Aorta (tissue), 5 donors: Measurements from ENCODE around the gene NKX2-1. TPM values are rescaled to one million over a fixed set of nuclear protein-coding genes. Genes with fewer than 3 reads are reported as not detected.

Experiments
- ATAC-seq: fragments of 200-7000 bp; cut with Tn5 transposase; one replicate; pipeline ENCODE4 v1.9.1; 2022; ENCODE audit warnings: moderate library complexity; ENCODE audit not compliant: low FRiP score
- DNase-seq, 2 donors: peaks; one replicate each; pipeline ENCODE4 v3.0.0-alpha.2; 2020
- H3K27ac ChIP-seq, 2 donors: one replicate each; pipeline ENCODE4 v1.5.1; 2013; ENCODE audit warnings: low read length in 2 of 2, mild to moderate bottlenecking in 2 of 2, moderate library complexity in 2 of 2, control low read depth in 1 of 2, inconsistent platforms in 1 of 2, low read depth in 1 of 2
- H3K27me3 ChIP-seq, 2 donors: one replicate each; pipeline ENCODE4 v1.6.1; 2013; ENCODE audit warnings: control low read depth in 1 of 2, low read length in 1 of 2, mild to moderate bottlenecking in 1 of 2, moderate library complexity in 1 of 2; ENCODE audit not compliant: insufficient read depth in 2 of 2, control insufficient read depth in 1 of 2
- H3K36me3 ChIP-seq, 2 donors: one replicate each; pipeline ENCODE4 v1.6.1; 2013; ENCODE audit warnings: control low read depth in 1 of 2, low read length in 1 of 2, mild to moderate bottlenecking in 1 of 2; ENCODE audit not compliant: insufficient read depth in 2 of 2, control insufficient read depth in 1 of 2
- H3K4me1 ChIP-seq, 2 donors: one replicate each; pipeline ENCODE4 v1.6.1; 2013; ENCODE audit warnings: low read length in 2 of 2, control low read depth in 1 of 2, mild to moderate bottlenecking in 1 of 2, moderate library complexity in 1 of 2; ENCODE audit not compliant: insufficient read depth in 2 of 2, control insufficient read depth in 1 of 2
- H3K4me3 ChIP-seq, 2 donors: one replicate each; pipeline ENCODE4 v1.5.1; 2013; ENCODE audit warnings: low read length in 2 of 2, control low read depth in 1 of 2, mild to moderate bottlenecking in 1 of 2
- H3K9me3 ChIP-seq: one replicate; pipeline ENCODE4 v1.6.1; 2013; ENCODE audit warnings: mild to moderate bottlenecking, low read length; ENCODE audit not compliant: control insufficient read depth
- WGBS, 2 donors: extraction: QIAGEN DNeasy Blood & Tissue Kit; methylation state at CpG; one replicate each; pipeline ENCODE4 v1.1.7; 2013; 5-methylcytosine and 5-hydroxymethylcytosine counted together
- intact Hi-C, 2 donors: fragments of 100-400 bp; cut with DNase I; formaldehyde crosslinking; loops; one replicate each; pipeline versions ENCODE4 v1.14.2 to v1.15.0; 2022
- polyA plus RNA-seq, 2 donors: library from polyadenylated mRNA; stranded (reverse); fragments of 200-250 nt; gene quantifications; one replicate each; pipeline ENCODE4 v1.2.3, GENCODE V29; 2013
- total RNA-seq, 2 donors: library from RNA; stranded (reverse); fragmentation: NEBNext Ultra II Directional; extraction: Animal tissue kit (Norgen Biotek cat#: 25700); gene quantifications; one replicate each; pipeline ENCODE4 v1.2.1, GENCODE V29; 2021
- donor health status: healthy with polysubstance abuse.
- donor health status: Bipolar disorder and iron deficiency.
- donor health status: DM: no; HTN: no; CAD: no.
- donor health status: DM: no; HTN: no; CAD: no.
- donor health status: DM: yes; HTN: yes; CAD: no.

The NKX2-1 gene
- total and polyA plus RNA-seq, 4 donors, result 0.13 TPM; not detected in 3

GRCh38 chr14:36525746-36526099 is 5.7 kb upstream of the NKX2-1 start:
- ATAC-seq (no peak), DNase-seq (no peak)
- no peak overlapping the region for H3K4me3 ChIP-seq
- H3K9me3 ChIP-seq, result no peaks in the 10 kb centered on the region
- H3K36me3 ChIP-seq, result no peaks in the 10 kb centered on the region
- intact Hi-C loops, result no loop called here
- no peak overlapping the region for H3K27ac ChIP-seq
- 11 to 12% methylated on average over 10 of the region's 10 CpGs for WGBS, 2 donors
- no peaks in the 10 kb centered on the region for H3K27me3 ChIP-seq
- no peaks in the 10 kb centered on the region for H3K4me1 ChIP-seq

- Histone ChIP-seq H3K27me3 (no peaks in the 10 kb centered on the region), H3K36me3 (no peaks in the 10 kb centered on the region), H3K27ac (no peak overlapping the region), H3K4me3 (no peak overlapping the region), H3K4me1 (no peaks in the 10 kb centered on the region), H3K9me3 (no peaks in the 10 kb centered on the region)
- DNase-seq, result no peak
- WGBS, 2 donors, result 3 to 5% methylated on average over 53 to 54 of the region's 54 CpGs
- no peak for ATAC-seq
- intact Hi-C loops, result no loop called here
Observed at GRCh38 chr14:36524874-36525745, 5.1 kb upstream of the NKX2-1 start.

GRCh38 chr14:36524220-36524837 is 4.3 kb upstream of the NKX2-1 start:
- intact Hi-C loops, result no loop called here
- WGBS, 2 donors, result 8 to 10% methylated on average over 38 of the region's 38 CpGs
- no peaks in the 10 kb centered on the region for H3K9me3 ChIP-seq

GRCh38 chr14:36522972-36523715 is 3.1 kb upstream of the NKX2-1 start:
- no peaks in the 10 kb centered on the region for H3K9me3 ChIP-seq
- no peak overlapping the region for H3K27ac ChIP-seq
- WGBS, 2 donors, result 9 to 10% methylated on average over 35 of the region's 35 CpGs
- intact Hi-C loops, result no loop called here
- ATAC-seq (no peak), DNase-seq (no peak)
- no peaks in the 10 kb centered on the region for H3K4me1 ChIP-seq
- H3K27me3 ChIP-seq, result no peaks in the 10 kb centered on the region
- H3K36me3 ChIP-seq, result no peaks in the 10 kb centered on the region
- no peak overlapping the region for H3K4me3 ChIP-seq

More at GRCh38 chr14:36524220-36524837, 4.3 kb upstream of the NKX2-1 start:
- ATAC-seq (no peak), DNase-seq (no peak)
- H3K4me3 ChIP-seq, result no peak overlapping the region
- no peaks in the 10 kb centered on the region for H3K4me1 ChIP-seq
- H3K27me3 ChIP-seq, result no peaks in the 10 kb centered on the region
- H3K36me3 ChIP-seq, result no peaks in the 10 kb centered on the region
- no peak overlapping the region for H3K27ac ChIP-seq

GRCh38 chr14:36522347-36522971 is 2.4 kb upstream of the NKX2-1 start:
- intact Hi-C loops, result no loop called here
- no peak overlapping the region for H3K27ac ChIP-seq
- ATAC-seq (no peak), DNase-seq (no peak)
- WGBS, 2 donors, result 3 to 5% methylated on average over 36 of the region's 36 CpGs
- H3K4me3 ChIP-seq, result no peak overlapping the region
- no peaks in the 10 kb centered on the region for H3K36me3 ChIP-seq
- no peaks in the 10 kb centered on the region for H3K27me3 ChIP-seq
- no peaks in the 10 kb centered on the region for H3K4me1 ChIP-seq
- H3K9me3 ChIP-seq, result no peaks in the 10 kb centered on the region

- peaks cover 0 to 2% of the 10 kb centered on the region in 2 donors for H3K27me3 ChIP-seq
- H3K27ac ChIP-seq, result no peak overlapping the region
- DNase-seq (no peak), ATAC-seq (no peak)
- H3K4me1 ChIP-seq, result no peaks in the 10 kb centered on the region
- no peaks in the 10 kb centered on the region for H3K9me3 ChIP-seq
- H3K4me3 ChIP-seq, result no peak overlapping the region
- WGBS, 2 donors, result 6 to 11% methylated on average over 35 of the region's 35 CpGs
- no peaks in the 10 kb centered on the region for H3K36me3 ChIP-seq
- intact Hi-C loops, result no loop called here
Observed at GRCh38 chr14:36521598-36522345, 1.7 kb upstream of the NKX2-1 start.

- 1 to 2% methylated on average over 63 of the region's 63 CpGs for WGBS, 2 donors
- no peaks in the 10 kb centered on the region for H3K36me3 ChIP-seq
Observed at GRCh38 chr14:36520601-36521525, 831 bp upstream of the NKX2-1 start.

More at GRCh38 chr14:36520601-36521525, 831 bp upstream of the NKX2-1 start:
- intact Hi-C loops, result no loop called here
- Histone ChIP-seq H3K4me1 (no peaks in the 10 kb centered on the region), H3K9me3 (no peaks in the 10 kb centered on the region), H3K27me3 (peaks cover 0 to 2% of the 10 kb centered on the region in 2 donors), H3K27ac (no peak overlapping the region), H3K4me3 (peak overlapping the region in 1 of 2 donors; percentile 4)
- no peak for ATAC-seq
- DNase-seq, result no peak
